Liver (tissue), 3 donors: ENCODE data around the gene DGKD.

Experiments used
- ATF3 ChIP-seq: IDR thresholded peaks from 2 replicates; pipeline ENCODE4 v1.6.1; 2016; ENCODE audit warnings: antibody characterized with exemption
- CTCF ChIP-seq: fragments of 150-350 bp; IDR thresholded peaks from 2 replicates; pipeline ENCODE4 v1.5.1; 2017; ENCODE audit warnings: improper control_type of control experiment, low read depth, low read length; ENCODE audit not compliant: missing input control
- EGR1 ChIP-seq, 2 donors: IDR thresholded peaks; 2 replicates each; pipeline ENCODE4 v1.6.1; 2016 to 2018; ENCODE audit warnings: antibody characterized with exemption in 2 of 2, low read depth in 2 of 2
- JUND ChIP-seq, 2 donors: IDR thresholded peaks; 2 replicates each; pipeline ENCODE4 v1.6.1; 2016; ENCODE audit warnings: antibody characterized with exemption in 2 of 2
- MAX ChIP-seq: IDR thresholded peaks from 2 replicates; pipeline ENCODE4 v1.6.1; 2016; ENCODE audit warnings: antibody characterized with exemption
- RAD21 ChIP-seq, 2 donors: IDR thresholded peaks; 2 replicates each; pipeline ENCODE4 v1.6.1; 2016; ENCODE audit warnings: antibody characterized with exemption in 2 of 2, mild to moderate bottlenecking in 2 of 2
- REST ChIP-seq: IDR thresholded peaks from 2 replicates; pipeline ENCODE4 v1.6.1; 2016; ENCODE audit warnings: antibody characterized with exemption, mild to moderate bottlenecking
- SP1 ChIP-seq: IDR thresholded peaks from 2 replicates; pipeline ENCODE4 v1.6.1; 2018; ENCODE audit warnings: antibody characterized with exemption, mild to moderate bottlenecking
- donor health status: healthy.
- donor health status: healthy.

- TF ChIP-seq SP1 (no peak), JUND (IDR thresholded peaks at IDR 0.05) (no peak), REST (no peak), CTCF (no peak), MAX (no peak), EGR1 (IDR thresholded peaks at IDR 0.05; ENCODE audit: low read depth in 2 of 2) (no peak), RAD21 (IDR thresholded peaks at IDR 0.05) (no peak), ATF3 (no peak)
Observed at GRCh38 chr2:233369462-233369861, 15.2 kb downstream of the DGKD start.
